A673 (cell line): Measurements from ENCODE around the gene RASA3.

Experiments
- EZH2 ChIP-seq: fragments of 200-600 bp; sonication (generic); IDR thresholded peaks from 2 replicates; pipeline ENCODE4 v1.6.1; 2017; ENCODE audit warnings: borderline replicate concordance, low read depth, mild to moderate bottlenecking, mixed read lengths, antibody characterized with exemption, low read length; ENCODE audit not compliant: poor library complexity, severe bottlenecking
- TF ChIP-seq, protein P1 (sequence below): fragments of 300-800, 200-600 bp; sonication (generic); conservative IDR thresholded peaks from 2 replicates; pipeline ENCODE4 v1.5.1; 2017; ENCODE audit warnings: low read depth, mild to moderate bottlenecking, antibody characterized with exemption, low read length, moderate library complexity, mixed read lengths

DNA sequence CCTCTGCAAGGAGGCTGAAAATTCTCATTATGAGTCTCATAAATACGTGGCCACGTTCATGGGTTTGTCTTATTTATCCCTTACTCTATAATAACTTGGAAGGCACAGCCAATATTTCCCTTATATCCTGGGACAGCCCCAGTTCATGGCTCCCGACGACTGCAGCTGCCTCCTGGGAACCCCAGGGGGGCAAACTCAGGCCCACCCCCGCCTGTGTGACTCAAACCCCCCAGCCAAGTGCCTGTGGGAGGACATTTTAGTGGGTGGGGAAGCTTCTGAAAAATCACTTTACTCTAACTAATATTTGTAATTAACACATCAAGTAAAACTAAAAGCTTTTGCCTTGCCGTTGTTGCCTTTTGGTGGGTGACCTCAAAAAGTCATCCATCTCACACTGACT, 14.3 kb downstream of the RASA3 start:
- TF ChIP-seq, protein P1, sequence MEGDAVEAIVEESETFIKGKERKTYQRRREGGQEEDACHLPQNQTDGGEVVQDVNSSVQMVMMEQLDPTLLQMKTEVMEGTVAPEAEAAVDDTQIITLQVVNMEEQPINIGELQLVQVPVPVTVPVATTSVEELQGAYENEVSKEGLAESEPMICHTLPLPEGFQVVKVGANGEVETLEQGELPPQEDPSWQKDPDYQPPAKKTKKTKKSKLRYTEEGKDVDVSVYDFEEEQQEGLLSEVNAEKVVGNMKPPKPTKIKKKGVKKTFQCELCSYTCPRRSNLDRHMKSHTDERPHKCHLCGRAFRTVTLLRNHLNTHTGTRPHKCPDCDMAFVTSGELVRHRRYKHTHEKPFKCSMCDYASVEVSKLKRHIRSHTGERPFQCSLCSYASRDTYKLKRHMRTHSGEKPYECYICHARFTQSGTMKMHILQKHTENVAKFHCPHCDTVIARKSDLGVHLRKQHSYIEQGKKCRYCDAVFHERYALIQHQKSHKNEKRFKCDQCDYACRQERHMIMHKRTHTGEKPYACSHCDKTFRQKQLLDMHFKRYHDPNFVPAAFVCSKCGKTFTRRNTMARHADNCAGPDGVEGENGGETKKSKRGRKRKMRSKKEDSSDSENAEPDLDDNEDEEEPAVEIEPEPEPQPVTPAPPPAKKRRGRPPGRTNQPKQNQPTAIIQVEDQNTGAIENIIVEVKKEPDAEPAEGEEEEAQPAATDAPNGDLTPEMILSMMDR, result no peak
- TF ChIP-seq EZH2, result no peak
